Colonic mucosa (tissue), 4 donors: ENCODE data around the gene GALNT11. TPM values are rescaled to one million over a fixed set of nuclear protein-coding genes. Genes with fewer than 3 reads are reported as not detected.

Experiments
- DNase-seq: peaks from one replicate; pipeline ENCODE4 v3.0.0-alpha.2; 2020
- H3K27ac ChIP-seq: fragments of 200-600 bp; one replicate; pipeline ENCODE4 v1.8.0; 2021
- H3K27me3 ChIP-seq: fragments of 200-600 bp; one replicate; pipeline ENCODE4 v1.8.0; 2021
- H3K36me3 ChIP-seq: fragments of 200-600 bp; one replicate; pipeline ENCODE4 v1.8.0; 2021
- H3K4me1 ChIP-seq: fragments of 200-600 bp; one replicate; pipeline ENCODE4 v1.8.0; 2021; ENCODE audit warnings: mild to moderate bottlenecking
- H3K4me3 ChIP-seq: fragments of 200-600 bp; one replicate; pipeline ENCODE4 v1.8.0; 2021
- H3K9ac ChIP-seq, 2 donors: one replicate each; pipeline ENCODE4 v1.7.0; 2013; ENCODE audit warnings: control low read depth in 2 of 2, low read depth in 2 of 2, low read length in 2 of 2
- H3K9me3 ChIP-seq: fragments of 200-600 bp; one replicate; pipeline ENCODE4 v1.8.0; 2021
- intact Hi-C: fragments of 100-400 bp; cut with DNase I; formaldehyde crosslinking; loops from one replicate; pipeline ENCODE4 v1.14.1; 2022
- total RNA-seq, 2 donors: library from RNA; stranded (reverse); fragmentation: NEBNext Ultra II Directional in 1 of 2; extraction: Animal tissue kit (Norgen Biotek cat#: 25700) in 1 of 2; gene quantifications; one replicate each; pipeline ENCODE4 v1.2.1, GENCODE V29; 2021
- TF ChIP-seq, protein P1 (sequence below): fragments of 200-600 bp; IDR thresholded peaks from one replicate; pipeline ENCODE4 v1.8.0; 2022; ENCODE audit warnings: antibody characterized with exemption, mild to moderate bottlenecking
- donor health status: healthy.
- donor health status: DM: no; HTN: no; CAD: no.
- donor health status: DM: no; HTN: no; CAD: no.

The GALNT11 gene
- total RNA-seq, 2 donors from 2014 or later, result 18.5 to 20.8 TPM

DNA sequence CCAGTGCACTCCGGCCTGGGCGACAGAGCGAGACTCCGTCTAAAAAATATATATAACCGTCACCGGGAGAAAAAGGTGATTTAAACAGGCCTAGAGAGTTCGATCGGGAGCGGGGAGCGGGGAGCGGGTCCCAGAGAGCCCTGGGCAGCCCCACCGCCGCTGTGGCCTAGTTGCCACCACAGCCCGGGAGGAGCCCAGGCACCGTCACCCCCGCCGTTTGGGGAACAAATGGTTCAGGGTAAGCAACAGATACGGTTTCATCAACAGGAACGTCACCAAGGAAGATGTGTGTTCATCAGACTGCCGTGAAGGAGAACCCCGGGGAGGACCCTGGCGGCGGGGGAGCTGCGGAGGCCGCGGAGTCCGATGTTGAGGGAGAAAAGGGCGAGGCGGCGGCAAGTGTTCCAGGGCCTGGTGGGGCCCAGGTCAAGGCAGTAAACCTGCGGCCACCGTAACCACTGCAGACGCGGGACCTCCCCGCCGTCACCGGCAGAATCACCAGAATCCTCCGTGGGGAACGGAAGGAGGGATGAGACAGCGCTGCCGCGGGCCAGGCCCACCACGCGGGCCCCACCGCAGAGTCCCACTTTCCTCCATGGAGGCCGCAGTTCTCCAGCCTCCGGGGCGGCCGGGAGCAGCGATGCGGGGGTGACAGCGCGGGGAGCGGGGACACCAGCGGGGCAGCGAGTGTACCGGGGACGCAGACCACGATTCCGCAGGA lies 103.4 kb downstream of the GALNT11 start:
- Histone ChIP-seq H3K4me1 (no peaks in the 10 kb centered on the region), H3K36me3 (peaks cover 5% of the 10 kb centered on the region), H3K4me3 (no peak overlapping the region), H3K9ac (no peak overlapping the region), H3K27ac (no peak overlapping the region), H3K9me3 (no peaks in the 10 kb centered on the region), H3K27me3 (no peaks in the 10 kb centered on the region)
- TF ChIP-seq, protein P1, sequence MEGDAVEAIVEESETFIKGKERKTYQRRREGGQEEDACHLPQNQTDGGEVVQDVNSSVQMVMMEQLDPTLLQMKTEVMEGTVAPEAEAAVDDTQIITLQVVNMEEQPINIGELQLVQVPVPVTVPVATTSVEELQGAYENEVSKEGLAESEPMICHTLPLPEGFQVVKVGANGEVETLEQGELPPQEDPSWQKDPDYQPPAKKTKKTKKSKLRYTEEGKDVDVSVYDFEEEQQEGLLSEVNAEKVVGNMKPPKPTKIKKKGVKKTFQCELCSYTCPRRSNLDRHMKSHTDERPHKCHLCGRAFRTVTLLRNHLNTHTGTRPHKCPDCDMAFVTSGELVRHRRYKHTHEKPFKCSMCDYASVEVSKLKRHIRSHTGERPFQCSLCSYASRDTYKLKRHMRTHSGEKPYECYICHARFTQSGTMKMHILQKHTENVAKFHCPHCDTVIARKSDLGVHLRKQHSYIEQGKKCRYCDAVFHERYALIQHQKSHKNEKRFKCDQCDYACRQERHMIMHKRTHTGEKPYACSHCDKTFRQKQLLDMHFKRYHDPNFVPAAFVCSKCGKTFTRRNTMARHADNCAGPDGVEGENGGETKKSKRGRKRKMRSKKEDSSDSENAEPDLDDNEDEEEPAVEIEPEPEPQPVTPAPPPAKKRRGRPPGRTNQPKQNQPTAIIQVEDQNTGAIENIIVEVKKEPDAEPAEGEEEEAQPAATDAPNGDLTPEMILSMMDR, result no peak
- no peak for DNase-seq
- intact Hi-C loops, result no loop called here

DNA sequence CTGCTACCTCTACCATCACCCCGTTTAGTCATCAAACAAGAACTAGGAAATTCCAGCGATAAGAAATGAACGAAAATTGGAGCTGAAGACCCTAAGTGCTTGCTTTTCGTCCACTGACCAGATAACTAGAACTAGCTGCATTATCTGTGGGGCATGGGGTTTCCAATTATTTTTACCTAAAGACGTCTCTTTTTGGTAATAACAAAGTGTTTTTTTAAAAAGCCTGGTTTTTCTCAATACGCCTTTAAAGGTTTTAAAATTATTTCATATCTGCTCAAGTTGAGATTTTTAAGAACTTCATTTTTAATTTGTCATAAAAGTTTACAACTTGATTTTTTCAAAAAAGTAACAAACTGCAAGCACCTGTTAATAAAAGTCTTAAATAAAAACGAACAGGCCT lies 104.2 kb downstream of the GALNT11 start:
- intact Hi-C loops, result no loop called here
- Histone ChIP-seq H3K4me3 (no peak overlapping the region), H3K27me3 (no peaks in the 10 kb centered on the region), H3K36me3 (peaks cover 5% of the 10 kb centered on the region), H3K4me1 (no peaks in the 10 kb centered on the region), H3K9ac (no peak overlapping the region), H3K27ac (no peak overlapping the region), H3K9me3 (no peaks in the 10 kb centered on the region)
- DNase-seq, result no peak
- TF ChIP-seq, protein P1, result no peak

DNA sequence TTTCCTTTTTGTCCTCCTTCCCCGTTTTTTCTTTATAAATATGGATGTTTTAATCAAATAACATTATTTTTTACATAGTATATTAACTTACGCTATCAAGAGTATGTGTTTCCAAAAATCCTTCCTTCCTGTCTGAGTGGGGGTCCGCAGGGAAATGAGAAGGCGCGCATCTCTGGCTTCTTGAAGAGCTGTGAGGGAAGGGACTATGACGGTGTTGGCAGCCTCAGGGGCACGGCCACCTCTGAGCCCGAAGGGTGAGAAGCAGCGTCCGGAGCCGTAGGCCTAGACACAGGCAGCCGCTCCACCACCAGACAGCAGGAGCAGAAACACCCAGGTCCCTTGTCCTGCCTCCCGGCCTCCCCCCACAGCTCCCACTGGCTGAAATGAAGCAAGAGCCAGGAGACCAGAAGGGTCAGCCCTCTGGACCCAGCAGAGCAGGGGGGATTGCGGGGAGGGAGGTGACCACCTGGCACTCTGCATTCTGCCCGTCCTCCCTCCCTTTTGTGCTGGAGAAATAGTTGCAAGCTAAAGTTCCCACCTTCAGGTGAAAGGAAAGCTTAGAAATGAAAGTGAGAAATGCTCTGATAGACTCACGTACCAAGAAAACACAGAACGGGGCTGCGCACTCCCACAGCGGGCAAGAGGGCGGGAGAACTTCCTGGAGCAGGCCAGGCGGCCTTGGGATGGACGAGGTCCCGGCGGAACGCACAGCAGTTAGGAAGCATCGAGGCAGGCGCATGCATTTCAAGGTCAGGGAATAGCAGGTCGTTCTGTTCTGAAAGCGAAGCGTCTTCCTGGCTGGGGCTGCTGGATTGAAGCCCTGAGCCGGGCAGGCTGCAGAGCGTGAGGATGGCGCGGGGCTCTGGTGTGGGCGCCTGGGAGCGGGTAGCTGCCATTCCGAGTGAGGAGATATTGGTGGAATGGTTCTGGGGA lies 105.5 kb downstream of the GALNT11 start:
- H3K9ac ChIP-seq, result no peak overlapping the region
- TF ChIP-seq, protein P1, result no peak
- intact Hi-C loops, result no loop called here
- DNase-seq, result no peak
- H3K27me3 ChIP-seq, result no peaks in the 10 kb centered on the region
- no peak overlapping the region for H3K27ac ChIP-seq
- peaks cover 5% of the 10 kb centered on the region for H3K36me3 ChIP-seq
- H3K9me3 ChIP-seq, result no peaks in the 10 kb centered on the region
- H3K4me1 ChIP-seq, result no peaks in the 10 kb centered on the region
- H3K4me3 ChIP-seq, result no peak overlapping the region

DNA sequence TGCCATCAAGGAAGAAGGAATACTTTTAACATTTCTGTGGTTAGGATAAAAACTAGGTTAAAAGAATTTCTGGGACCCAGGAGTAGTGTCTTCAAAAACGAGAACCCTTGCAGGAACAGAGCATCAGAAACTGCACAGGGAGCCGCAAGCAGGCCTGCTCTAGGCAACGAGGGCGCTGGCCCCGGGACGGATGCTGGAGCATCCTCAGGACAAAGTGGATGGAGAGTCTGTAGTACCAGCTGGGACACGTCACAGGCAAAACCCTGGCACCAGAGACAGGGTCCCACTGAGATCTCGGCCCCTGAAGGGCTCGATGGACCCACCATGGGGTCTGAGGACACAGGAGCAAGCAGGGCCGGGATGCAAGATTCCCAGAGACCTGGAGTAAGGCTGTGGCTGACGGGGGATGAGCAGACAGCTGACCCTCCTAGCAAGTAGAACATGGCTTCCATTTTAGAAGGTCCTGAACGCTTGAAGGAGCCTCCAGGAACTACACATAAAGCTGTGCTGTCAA lies 106.6 kb downstream of the GALNT11 start:
- TF ChIP-seq, protein P1, result no peak
- intact Hi-C loops, result no loop called here
- H3K27me3 ChIP-seq, result no peaks in the 10 kb centered on the region
- H3K36me3 ChIP-seq, result peaks cover 5% of the 10 kb centered on the region
- no peaks in the 10 kb centered on the region for H3K9me3 ChIP-seq
- no peak overlapping the region for H3K27ac ChIP-seq
- H3K9ac ChIP-seq, result no peak overlapping the region
- H3K4me1 ChIP-seq, result no peaks in the 10 kb centered on the region
- no peak for DNase-seq
- no peak overlapping the region for H3K4me3 ChIP-seq

DNA sequence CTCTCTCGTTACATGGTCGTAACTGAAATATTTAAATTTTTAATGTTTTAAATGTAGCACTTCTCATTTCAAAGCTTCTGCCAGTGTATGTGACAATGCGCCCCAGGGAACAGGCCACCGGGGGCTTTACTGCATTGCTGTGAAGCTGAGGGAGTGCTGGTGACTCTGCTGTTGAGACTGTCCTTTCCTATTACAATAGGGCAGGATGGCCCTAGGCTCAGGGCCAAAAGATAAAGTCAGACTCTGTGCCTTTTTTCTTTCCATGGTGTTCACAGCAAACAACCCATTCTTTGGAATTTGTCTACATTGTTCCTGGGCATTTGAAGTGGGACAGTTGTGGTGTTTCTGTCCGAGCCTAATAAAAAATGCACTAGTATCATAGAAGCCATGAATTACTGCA lies 107.3 kb downstream of the GALNT11 start:
- H3K9ac ChIP-seq, result no peak overlapping the region
- H3K4me1 ChIP-seq, result no peaks in the 10 kb centered on the region
- H3K9me3 ChIP-seq, result no peaks in the 10 kb centered on the region
- DNase-seq, result no peak
- no peak overlapping the region for H3K27ac ChIP-seq
- no peaks in the 10 kb centered on the region for H3K27me3 ChIP-seq
- intact Hi-C loops, result no loop called here
- TF ChIP-seq, protein P1, result no peak
- H3K4me3 ChIP-seq, result no peak overlapping the region
- peaks cover 5% of the 10 kb centered on the region for H3K36me3 ChIP-seq
